HEK293 (cell line): Measurements from ENCODE around the gene ORM2.

ENCODE experiments used
- BCL11A ChIP-seq: fragments of 450-650 bp; formaldehyde crosslinking; IDR thresholded peaks from 2 replicates; pipeline ENCODE4 v1.5.1; 2016; ENCODE audit warnings: low read depth, missing biosample characterization, missing genetic modification characterization
- HOXA7 ChIP-seq: sonication (generic); formaldehyde crosslinking; IDR thresholded peaks from 2 replicates; pipeline ENCODE4 v1.8.1; 2022; ENCODE audit warnings: missing genetic modification reagents, borderline replicate concordance
- MYNN ChIP-seq: fragments of 450-650 bp; formaldehyde crosslinking; IDR thresholded peaks from 2 replicates; pipeline ENCODE4 v1.5.1; 2016; ENCODE audit warnings: missing biosample characterization, missing genetic modification characterization, borderline replicate concordance
- PRDM1 ChIP-seq: fragments of 450-650 bp; formaldehyde crosslinking; IDR thresholded peaks from 2 replicates; pipeline ENCODE4; 2016; ENCODE audit warnings: missing biosample characterization, missing genetic modification characterization
- REPIN1 ChIP-seq: fragments of 450-650 bp; formaldehyde crosslinking; IDR thresholded peaks from 2 replicates; pipeline ENCODE4 v1.5.1; 2017; ENCODE audit warnings: missing biosample characterization, missing genetic modification characterization, low read depth
- YY1 ChIP-seq: fragments of 450-650 bp; formaldehyde crosslinking; IDR thresholded peaks from 2 replicates; pipeline ENCODE4 v1.5.1; 2018; ENCODE audit warnings: missing biosample characterization, missing genetic modification characterization
- ZFP3 ChIP-seq: fragments of 450-650 bp; formaldehyde crosslinking; IDR thresholded peaks from 2 replicates; pipeline ENCODE4 v1.5.1; 2016; ENCODE audit warnings: low read depth, missing biosample characterization, missing genetic modification characterization
- ZNF561 ChIP-seq: fragments of 450-650 bp; IDR thresholded peaks from 2 replicates; pipeline ENCODE4 v1.5.1; 2018; ENCODE audit warnings: missing biosample characterization, missing genetic modification characterization, borderline replicate concordance
- ZSCAN16 ChIP-seq: fragments of 450-650 bp; formaldehyde crosslinking; IDR thresholded peaks from 2 replicates; pipeline ENCODE4 v1.5.1; 2016; ENCODE audit warnings: missing biosample characterization, missing genetic modification characterization
- TF ChIP-seq, protein P1 (sequence below): fragments of 450-650 bp; formaldehyde crosslinking; IDR thresholded peaks from 2 replicates; pipeline ENCODE4 v1.5.1; 2016; ENCODE audit warnings: missing biosample characterization, missing genetic modification characterization
- TF ChIP-seq, protein P2 (sequence below): fragments of 450-650 bp; formaldehyde crosslinking; IDR thresholded peaks from 2 replicates; pipeline ENCODE4 v1.5.1; 2016; ENCODE audit warnings: missing biosample characterization, missing genetic modification characterization
- TF ChIP-seq, protein P3 (sequence below): fragments of 450-650 bp; formaldehyde crosslinking; IDR thresholded peaks from 2 replicates; pipeline ENCODE4 v1.5.1; 2016; ENCODE audit warnings: missing biosample characterization, missing genetic modification characterization
- TF ChIP-seq, protein P4 (sequence below): fragments of 450-650 bp; formaldehyde crosslinking; IDR thresholded peaks from 2 replicates; pipeline ENCODE4 v1.5.1; 2016; ENCODE audit warnings: missing biosample characterization, missing genetic modification characterization
- TF ChIP-seq, protein P5 (sequence below): fragments of 450-650 bp; formaldehyde crosslinking; IDR thresholded peaks from 2 replicates; pipeline ENCODE4 v1.5.1; 2016; ENCODE audit warnings: missing biosample characterization, missing genetic modification characterization

DNA sequence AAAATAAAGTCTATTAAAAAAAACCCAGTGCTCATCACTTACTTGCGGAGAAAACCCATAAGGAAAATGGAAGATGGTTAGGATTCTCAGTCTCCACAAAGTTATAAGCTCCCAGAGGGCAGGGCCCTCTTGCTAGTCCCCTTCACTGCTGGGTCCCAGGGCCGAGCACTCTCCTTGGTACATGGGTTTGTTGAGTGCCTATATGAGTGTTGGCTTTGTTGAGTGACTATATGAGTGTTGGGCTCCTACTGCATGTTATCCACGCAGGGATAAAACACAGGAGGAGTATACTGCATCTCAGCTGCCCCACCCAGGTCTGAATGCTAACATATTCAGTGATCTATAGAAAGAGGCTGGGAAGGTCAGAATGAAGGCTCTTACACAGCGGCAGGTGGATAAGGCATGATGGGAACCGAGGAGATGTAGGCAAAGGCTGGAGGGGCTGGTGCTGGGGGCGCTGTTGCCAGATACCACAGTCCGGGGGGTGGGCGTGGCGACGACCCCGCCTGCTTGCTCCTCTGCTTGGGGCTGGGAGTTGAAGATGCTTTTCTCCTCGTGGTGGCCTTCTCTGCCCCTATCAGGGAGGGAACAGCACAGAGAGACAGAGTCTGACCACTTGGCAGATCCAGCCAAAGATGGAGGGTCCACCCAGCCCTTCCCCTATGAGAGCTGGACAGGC is 11.6 kb downstream of the ORM2 start:
- TF ChIP-seq, protein P1, sequence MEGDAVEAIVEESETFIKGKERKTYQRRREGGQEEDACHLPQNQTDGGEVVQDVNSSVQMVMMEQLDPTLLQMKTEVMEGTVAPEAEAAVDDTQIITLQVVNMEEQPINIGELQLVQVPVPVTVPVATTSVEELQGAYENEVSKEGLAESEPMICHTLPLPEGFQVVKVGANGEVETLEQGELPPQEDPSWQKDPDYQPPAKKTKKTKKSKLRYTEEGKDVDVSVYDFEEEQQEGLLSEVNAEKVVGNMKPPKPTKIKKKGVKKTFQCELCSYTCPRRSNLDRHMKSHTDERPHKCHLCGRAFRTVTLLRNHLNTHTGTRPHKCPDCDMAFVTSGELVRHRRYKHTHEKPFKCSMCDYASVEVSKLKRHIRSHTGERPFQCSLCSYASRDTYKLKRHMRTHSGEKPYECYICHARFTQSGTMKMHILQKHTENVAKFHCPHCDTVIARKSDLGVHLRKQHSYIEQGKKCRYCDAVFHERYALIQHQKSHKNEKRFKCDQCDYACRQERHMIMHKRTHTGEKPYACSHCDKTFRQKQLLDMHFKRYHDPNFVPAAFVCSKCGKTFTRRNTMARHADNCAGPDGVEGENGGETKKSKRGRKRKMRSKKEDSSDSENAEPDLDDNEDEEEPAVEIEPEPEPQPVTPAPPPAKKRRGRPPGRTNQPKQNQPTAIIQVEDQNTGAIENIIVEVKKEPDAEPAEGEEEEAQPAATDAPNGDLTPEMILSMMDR (tag by site-specific recombination), result no peak
- TF ChIP-seq PRDM1 (no peak), MYNN (tag by site-specific recombination) (no peak), YY1 (tag by site-specific recombination) (no peak), REPIN1 (tag by site-specific recombination) (no peak), ZSCAN16 (no peak), HOXA7 (CRISPR knock-in tag) (no peak), ZFP3 (tag by site-specific recombination) (no peak), BCL11A (tag by site-specific recombination) (no peak), ZNF561 (tag by site-specific recombination) (no peak)
- TF ChIP-seq, protein P2, sequence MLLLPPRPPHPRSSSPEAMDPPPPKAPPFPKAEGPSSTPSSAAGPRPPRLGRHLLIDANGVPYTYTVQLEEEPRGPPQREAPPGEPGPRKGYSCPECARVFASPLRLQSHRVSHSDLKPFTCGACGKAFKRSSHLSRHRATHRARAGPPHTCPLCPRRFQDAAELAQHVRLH (tag by site-specific recombination), result no peak
- TF ChIP-seq, protein P3, sequence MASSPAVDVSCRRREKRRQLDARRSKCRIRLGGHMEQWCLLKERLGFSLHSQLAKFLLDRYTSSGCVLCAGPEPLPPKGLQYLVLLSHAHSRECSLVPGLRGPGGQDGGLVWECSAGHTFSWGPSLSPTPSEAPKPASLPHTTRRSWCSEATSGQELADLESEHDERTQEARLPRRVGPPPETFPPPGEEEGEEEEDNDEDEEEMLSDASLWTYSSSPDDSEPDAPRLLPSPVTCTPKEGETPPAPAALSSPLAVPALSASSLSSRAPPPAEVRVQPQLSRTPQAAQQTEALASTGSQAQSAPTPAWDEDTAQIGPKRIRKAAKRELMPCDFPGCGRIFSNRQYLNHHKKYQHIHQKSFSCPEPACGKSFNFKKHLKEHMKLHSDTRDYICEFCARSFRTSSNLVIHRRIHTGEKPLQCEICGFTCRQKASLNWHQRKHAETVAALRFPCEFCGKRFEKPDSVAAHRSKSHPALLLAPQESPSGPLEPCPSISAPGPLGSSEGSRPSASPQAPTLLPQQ (tag by site-specific recombination), result no peak
- TF ChIP-seq, protein P4, sequence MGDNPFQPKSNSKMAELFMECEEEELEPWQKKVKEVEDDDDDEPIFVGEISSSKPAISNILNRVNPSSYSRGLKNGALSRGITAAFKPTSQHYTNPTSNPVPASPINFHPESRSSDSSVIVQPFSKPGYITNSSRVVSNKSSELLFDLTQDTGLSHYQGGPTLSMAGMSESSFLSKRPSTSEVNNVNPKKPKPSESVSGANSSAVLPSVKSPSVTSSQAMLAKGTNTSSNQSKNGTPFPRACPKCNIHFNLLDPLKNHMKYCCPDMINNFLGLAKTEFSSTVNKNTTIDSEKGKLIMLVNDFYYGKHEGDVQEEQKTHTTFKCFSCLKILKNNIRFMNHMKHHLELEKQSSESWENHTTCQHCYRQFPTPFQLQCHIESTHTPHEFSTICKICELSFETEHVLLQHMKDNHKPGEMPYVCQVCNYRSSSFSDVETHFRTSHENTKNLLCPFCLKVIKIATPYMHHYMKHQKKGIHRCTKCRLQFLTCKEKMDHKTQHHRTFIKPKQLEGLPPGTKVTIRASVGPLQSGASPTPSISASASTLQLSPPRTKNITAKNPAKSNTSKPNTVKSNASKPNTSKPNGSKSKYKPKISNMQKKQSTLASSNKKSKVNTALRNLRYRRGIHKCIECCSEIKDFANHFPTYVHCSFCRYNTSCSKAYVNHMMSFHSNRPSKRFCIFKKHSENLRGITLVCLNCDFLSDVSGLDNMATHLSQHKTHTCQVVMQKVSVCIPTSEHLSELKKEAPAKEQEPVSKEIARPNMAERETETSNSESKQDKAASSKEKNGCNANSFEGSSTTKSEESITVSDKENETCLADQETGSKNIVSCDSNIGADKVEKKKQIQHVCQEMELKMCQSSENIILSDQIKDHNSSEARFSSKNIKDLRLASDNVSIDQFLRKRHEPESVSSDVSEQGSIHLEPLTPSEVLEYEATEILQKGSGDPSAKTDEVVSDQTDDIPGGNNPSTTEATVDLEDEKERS (tag by site-specific recombination), result no peak
- TF ChIP-seq, protein P5, sequence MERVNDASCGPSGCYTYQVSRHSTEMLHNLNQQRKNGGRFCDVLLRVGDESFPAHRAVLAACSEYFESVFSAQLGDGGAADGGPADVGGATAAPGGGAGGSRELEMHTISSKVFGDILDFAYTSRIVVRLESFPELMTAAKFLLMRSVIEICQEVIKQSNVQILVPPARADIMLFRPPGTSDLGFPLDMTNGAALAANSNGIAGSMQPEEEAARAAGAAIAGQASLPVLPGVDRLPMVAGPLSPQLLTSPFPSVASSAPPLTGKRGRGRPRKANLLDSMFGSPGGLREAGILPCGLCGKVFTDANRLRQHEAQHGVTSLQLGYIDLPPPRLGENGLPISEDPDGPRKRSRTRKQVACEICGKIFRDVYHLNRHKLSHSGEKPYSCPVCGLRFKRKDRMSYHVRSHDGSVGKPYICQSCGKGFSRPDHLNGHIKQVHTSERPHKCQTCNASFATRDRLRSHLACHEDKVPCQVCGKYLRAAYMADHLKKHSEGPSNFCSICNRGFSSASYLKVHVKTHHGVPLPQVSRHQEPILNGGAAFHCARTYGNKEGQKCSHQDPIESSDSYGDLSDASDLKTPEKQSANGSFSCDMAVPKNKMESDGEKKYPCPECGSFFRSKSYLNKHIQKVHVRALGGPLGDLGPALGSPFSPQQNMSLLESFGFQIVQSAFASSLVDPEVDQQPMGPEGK (tag by site-specific recombination), result no peak
